NCI-H2081 (cell line): Measurements from ENCODE around the gene VAMP8.
A peak's percentile ranks its signal among the peaks of the same experiment; 100 is the strongest.
"Not testable (repeated sequence)": the region's sequence is repeated elsewhere in the genome, so short reads cannot be mapped to it uniquely, and the experiment has no call there.

ENCODE experiments used
- DNase-seq, 2 experiments: peaks; one replicate each; lab custom pipeline; 2025; lab: John Stamatoyannopoulos, UW

VAMP8 gene

DNA sequence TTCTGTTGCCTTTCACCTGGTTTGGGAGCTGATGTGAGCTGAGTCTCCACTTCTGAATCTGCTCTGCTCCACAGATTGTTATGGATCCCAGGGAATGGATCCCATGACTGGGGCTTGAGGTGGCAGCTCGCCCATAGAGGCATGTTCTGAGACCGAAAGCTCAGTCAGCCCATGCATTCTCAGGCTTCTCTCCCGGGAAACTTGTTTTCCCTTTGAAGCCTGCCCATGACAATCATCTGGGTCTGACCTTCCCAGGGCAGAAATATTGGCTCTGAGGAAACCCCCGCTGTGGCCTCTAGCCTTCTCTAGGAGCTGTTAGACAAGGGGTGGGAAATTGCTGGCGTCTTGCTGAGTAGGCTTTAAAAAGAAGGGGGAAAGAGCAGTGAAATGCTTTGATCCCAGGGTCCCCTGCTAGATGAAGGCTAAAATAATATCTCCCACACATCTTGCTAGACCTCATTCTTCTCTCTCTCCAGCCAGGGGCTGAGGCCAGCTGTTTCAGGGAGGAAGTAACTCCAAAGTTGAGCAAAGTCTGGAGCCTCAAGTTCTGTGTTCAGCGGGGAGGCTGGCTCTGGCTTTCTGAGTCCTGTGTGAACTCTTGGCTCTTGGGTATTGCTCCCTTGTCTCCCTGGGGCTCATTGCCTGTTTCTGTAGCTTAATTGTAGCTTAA, 2.0 kb downstream of the VAMP8 start:
- no peak for DNase-seq

DNA sequence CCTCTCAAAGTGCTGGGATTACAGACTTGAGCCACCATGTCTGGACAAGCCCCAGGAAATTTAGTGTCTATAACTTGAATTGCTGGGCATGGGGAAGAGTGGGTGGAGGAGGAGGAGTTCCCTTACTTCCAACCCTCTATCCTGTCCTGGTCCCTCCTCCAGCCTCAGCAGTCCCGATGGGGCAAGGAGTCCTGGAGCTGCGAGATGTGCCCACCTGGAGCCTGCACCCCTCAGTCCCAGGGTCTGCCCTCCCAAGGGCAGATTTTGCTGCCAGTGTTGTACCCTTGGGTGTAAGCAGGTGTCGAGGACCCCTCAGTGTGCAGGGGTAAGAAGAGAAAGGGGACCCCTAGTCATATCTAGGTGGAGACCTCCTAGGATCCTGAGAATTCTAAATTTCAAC, 2.8 kb downstream of the VAMP8 start:
- no peak for DNase-seq

DNA sequence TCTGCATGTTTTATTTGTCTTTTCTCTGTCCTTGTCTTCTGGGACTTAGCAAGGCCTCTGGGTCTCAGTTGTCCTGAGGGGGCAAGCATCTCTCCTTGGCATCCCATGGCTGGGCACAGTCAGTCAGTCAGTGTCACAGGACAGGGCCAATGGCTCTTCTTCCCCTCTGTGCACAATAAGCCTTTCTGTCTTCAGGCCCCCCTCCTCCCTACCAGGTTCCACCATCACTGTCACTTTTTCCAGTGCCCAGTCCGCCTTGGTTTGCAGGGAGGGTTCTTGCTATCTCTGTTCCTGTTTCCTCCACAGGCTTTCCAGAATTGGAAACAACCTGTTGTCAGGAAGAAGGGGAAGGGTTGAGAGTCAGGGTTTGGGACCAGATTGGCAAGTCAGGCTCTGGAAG, 5.1 kb downstream of the VAMP8 start:
- DNase-seq, result no peak

DNA sequence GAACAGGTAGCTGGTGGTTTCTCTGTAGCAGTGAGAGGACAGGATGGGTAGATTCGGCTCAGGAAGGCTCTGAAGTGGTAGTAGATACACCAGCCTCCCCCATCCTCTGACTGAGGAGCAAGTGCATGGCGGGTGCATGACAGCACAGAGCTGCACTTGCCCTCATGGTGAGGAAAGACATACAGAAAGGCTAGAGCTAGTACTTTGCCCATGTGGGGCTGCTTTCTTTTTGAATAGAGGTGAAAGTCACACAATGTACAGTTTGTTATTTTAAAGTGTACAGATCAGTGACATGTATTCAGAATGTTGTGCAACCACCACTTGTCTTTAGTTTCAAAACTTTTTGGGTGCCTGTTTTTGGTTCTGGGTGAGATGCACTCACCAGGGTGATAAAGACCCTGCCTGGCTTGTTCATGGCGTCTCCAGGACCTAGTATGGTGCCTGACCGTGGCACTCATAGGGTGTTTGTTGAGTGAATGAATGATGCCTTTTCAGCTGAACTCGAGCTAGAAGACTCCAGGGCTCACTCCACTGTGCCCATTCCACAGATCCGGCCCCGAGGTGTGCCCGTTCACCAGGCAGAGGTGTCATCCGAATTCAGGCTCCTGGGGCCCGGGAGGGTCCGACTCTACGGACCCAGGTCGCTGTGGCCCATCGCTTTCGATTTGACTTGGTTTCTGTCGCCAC, 6.4 kb downstream of the VAMP8 start:
- no peak for DNase-seq

DNA sequence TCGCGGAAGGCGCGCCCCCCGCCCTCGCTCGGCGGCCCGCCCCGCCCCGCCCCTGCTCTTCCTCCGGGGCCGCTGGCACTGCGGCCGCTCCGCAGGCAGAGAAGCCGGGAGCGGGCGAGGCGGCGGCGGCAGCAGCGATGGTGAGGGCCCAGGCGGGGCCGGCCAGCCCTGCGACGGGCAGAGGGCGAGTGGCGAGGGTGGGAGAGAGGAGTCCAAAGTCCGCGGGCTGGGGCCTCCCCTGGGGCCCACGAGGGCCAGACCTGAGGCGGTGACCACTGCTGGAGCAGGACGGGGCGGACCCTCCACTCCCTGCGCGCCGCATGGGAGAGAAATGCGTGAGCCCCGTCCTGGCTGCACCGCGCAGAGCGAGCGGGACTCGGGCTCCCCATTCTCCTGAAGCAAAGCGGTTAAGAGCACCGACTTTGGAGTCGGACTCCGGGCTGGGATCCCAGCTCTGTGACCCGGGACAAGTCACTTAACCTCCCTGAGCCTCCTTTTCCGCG, 7.0 kb downstream of the VAMP8 start, which contains the start of gene VAMP5:
Gene VAMP5 (plus strand): TSS at position 78 of the 503 bp plus-strand sequence. CDS start 60 bp downstream, at position 138.
- no peak for DNase-seq

DNA sequence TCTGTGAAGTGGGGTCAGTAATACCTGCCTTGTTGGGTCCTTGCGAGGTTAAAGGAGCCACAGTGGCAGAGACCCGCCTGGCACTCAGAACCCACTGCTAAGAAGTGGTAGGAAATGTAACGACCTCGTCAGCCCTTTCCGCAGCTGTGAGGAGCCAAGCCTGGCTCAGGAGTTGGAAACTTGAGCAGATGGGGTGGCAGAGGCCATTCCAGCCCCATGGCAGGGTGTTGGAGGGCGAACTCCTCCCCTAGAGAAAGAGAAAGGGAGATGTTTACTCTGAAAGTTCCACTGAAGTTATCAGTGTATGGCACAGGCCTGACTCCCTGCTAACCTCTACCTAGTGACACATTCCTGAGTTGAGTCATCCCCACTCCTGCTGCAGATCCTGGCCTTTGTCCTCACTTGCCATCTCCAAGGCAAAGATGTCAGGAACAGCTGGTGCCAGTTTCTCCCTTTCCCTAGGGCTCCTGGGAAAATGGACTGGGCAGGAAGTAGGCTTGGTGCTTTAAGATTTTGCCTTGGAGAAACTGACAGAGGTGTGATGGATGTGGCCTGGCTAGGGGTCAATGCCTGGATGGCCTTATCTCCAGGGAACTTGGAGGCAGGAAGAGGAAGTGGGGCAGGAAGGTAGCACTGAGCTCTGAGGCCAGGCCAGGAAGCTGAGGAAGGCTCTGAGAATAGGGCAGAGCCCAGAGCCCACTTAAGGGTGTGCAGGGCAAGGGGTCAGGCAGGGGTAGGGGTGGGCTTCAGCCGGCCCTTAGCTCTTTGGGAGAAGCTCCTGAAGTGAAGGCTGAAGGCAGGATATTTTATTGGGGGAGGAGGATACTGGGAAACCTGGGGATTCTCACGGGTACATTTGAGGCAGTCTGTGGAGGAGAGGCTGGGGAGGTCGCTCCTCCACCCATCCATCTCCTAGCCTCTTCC, 7.7 kb downstream of the VAMP8 start:
- no peak for DNase-seq

DNA sequence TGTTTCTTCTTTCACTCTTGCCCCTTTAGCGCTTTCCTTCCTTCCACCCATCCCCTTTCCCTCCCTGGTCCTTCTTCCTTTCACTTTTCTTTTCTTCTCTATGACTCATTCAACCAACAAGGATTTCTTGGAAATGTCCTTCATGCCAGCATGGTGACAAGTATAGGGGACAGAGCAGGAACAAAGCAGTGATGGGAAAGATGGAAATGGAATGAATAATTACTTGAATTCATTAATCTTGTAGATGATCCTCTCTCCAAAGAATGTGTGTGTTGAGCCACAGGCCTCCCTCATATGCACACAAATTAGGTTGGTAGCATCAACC, 8.4 kb downstream of the VAMP8 start:
- no peak for DNase-seq

DNA sequence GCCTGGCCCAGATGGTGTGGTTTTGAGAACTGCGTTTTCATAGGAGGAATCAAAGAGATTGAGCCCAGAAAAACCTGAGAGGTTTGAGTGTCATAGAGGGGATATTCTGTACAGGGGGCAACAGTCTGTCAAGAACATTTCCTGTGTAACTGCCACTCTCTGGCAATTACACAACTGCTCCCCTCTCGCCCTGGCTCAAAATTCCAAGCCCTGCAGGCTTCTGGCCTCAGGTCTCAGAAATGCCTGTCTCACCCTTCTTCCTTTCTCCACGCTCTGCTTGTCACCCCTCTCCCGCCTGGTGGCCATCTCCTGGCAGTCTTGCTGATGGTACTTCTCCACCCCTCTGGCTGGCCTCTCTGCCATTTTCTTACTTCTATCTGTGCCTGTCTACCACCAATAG, 10.8 kb downstream of the VAMP8 start:
- no peak for DNase-seq

DNA sequence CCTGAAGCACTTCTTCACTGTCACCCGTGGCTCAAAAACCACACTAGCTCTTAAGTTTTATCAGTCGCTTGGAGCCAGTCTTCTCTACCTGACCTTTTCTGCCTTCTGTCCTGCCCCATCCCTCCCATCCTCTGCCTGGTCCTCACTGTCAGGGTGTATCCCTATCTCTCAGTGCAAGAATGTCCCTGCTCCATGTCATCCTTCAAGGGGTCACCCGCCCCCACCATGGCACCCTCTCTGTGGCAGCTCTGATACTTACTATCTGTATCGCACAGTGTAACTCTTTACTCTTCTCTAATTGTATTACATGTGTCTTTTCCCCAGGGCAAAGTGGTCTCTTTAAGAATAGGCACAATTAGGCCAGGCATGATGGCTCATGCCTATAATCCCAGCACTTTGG, 11.3 kb downstream of the VAMP8 start:
- DNase-seq, result no peak

DNA sequence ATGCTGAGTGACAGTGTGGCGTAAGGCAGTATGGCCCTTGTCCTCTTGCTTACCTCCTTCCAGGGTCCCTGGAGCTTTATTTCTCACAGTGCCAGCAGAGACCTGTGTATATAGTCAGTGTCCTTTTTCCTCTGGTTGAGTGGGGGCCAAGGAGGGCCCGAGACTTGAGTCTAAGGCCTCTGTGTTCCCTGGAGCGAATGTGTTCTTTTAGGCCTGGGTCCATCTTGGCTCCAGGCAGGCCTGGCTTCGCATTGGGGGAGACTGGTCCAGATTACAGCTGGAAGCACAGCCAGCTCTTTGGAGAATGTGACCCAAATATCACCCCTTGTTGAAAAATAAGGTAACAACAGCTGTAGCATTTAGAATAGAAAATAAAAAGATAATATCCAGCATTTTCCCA, 11.8 kb downstream of the VAMP8 start:
- DNase-seq, result no peak

DNA sequence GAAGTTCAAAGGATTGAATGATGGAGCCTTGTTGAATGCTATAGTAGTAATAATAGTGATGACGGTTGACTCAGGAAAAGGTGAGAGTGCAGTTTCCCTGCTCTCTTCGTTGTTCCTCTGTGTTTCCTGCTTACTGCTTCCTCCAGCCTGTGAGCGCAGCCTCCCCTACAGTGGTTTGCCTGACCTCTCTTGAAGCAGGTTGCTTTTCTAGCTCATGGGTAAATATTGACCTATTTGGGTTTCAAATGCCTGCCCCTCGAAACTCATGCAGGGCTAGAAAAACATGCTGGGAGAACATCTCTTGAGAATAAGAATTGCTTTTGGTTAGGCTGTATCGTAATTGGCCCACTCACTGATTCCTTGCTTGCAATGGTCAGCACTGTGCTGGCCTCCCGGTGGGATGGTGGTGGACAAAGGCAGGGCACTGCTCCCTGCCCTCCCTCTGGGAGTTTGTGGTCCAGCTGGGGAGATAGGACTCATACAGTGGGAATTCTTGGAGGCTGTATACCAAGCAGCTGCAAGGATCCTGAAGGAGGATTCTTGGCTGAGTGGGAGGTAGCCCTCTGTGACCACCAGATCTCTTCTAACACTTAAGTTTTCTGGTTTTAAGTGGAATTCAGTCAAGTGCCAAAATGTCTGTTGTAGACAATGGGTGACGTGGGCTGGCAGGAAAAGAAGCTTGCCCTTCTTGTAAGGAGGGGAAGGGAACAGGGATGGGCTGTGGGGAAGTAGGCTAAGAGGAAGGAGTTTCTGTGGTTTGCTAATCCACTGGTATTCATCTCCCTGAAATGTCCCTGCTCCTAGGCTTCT, 12.8 kb downstream of the VAMP8 start:
- DNase-seq, result no peak

DNA sequence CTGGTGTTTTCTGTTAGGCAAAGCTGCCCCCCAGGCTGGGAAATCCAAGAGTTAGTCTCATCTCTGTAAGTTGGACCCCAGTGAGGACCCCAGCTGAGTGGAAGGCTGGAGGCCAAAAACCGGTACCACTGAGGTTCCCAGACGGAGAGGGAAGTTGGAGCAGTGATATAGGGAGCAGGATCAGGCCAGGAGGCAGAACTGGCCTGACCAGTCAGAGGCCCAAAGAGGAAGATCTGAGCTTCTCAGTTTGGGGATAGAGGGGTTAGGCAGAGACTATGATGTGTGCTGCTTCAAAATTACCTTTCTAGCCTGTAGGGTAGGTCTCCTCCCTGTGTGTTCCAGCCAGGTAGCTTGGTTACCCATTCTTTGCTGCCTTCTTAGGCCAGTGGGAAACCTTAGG, 13.6 kb downstream of the VAMP8 start:
- no peak for DNase-seq

DNA sequence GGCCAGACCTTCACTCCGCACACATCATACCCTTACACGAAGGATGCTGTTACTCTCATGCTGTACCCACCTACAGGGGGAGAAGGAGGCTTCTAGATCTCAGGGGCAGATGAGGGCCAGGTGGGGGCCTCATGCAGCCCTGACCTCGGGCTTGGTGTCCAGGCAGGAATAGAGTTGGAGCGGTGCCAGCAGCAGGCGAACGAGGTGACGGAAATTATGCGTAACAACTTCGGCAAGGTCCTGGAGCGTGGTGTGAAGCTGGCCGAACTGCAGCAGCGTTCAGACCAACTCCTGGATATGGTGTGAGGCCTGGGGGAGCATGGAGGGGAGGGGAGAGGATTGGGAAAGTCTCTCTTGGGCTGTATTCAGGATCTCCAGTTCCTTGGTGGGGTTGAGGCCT, 14.2 kb downstream of the VAMP8 start:
- no peak for DNase-seq

DNA sequence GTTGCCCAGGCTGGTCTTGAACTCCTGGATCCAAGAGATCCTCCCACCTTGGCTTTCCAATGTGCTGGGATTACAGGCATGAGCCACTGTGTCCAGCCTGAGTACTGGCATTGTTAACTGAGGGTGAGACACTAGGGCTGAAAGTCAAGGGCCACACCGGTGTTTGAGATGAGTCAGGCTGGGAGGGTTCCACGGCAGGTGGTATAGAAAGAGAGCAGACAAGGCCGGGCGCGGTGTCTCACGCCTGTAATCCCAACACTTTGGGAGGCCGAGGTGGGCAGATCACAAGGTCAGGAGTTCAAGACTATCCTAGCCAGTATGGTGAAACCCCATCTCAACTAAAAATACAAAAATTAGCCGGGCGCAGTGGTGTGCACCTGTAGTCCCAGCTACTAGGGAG, 14.9 kb downstream of the VAMP8 start:
- not testable (repeated sequence) for DNase-seq

DNA sequence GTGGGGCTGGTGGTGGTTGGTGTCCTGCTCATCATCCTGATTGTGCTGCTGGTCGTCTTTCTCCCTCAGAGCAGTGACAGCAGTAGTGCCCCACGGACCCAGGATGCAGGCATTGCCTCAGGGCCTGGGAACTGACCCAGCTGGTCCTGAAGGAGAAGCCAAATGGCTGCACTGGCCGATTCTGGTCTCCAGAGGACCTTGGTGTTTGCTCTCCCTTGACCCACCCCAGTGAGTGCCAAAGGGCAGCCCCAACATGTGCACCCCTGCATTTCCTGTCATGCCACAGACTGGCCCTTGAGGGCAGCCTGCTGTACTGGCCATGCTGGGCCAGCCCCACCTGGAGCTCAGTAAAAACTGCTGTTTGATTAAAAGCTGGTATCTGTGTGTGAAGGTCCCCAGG, 15.6 kb downstream of the VAMP8 start:
- DNase-seq, result no peak

DNA sequence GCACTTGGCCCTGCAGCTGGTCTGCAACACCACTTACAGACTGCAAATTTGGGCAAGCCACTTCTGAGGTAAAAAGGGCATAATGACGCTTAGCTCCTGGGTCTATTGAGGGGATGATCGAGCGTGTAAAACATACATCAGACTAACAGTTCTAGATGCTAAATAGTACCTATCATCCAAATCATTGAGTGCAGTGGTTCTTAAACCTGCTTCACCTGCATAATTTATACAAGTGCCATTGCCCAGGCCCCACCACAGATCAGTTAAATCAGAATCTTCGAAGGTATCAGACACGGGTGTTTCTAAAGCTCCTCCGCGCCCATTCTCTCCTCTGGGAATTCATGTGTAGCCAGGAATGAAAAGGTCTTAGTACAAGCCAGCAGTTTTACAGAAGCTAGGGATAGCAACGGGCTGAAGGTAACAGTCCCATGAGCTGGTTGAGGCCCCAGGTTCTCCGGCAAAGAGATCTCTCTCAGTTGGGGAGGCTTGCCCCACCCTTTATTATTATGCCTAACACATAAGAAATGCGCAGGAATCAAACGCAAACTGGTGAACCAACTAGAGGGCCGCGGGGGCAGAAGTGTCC, 17.4 kb downstream of the VAMP8 start:
- DNase-seq, result no peak

DNA sequence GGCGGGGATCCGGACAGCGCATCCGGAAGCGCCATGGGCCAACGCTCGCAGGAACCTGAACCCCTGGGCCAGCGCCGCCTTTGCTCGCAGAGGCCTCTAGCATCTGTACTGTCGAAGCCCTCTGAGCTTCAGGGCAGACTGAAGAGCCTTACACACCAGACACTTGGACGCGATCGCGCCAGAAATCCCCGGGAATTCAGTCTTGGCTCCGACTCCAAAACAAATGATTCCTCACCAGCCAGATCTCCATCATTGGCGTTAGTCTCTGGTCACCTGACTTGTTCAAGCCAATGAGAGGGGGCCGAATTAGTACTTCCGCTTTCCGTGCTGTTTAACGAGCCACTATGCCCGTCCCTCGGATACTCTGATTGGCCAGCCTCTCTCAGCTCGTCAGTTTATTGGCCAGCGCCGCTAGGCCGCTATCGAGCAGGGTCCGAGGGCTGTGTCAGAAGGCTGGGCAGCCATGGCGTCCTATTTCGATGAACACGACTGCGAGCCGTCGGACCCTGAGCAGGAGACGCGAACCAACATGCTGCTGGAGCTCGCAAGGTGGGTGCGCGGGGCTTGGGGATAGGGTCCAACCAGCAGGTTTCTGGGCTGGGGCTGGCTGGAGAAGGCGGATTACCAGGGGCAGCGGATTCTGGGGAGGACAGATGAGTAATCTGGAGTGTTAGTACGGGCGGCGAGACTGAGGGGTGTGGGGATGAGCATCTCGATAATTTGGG, 18.1 kb downstream of the VAMP8 start, which contains the start of gene RNF181:
Gene RNF181 (plus strand): TSS at position 445 of the 725 bp plus-strand sequence. CDS start 19 bp downstream, at position 464.
- DNase-seq, result peak; percentile 94 to 99

DNA sequence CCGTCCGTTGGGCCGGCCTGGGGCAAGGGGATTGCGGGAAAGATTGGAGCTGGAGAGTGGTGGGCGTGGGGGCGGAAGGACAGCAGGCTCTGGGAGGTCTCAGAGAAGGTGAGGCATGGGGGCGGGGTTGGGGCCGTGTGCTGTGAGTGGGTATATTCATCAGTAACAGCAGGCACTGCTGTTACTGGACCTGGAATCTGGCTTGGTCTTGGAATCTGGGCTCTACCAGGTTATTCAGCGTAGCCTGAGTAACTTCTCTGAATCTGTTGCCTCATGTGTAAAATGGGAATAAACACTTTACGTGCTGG, 18.6 kb downstream of the VAMP8 start:
- DNase-seq, result no peak

DNA sequence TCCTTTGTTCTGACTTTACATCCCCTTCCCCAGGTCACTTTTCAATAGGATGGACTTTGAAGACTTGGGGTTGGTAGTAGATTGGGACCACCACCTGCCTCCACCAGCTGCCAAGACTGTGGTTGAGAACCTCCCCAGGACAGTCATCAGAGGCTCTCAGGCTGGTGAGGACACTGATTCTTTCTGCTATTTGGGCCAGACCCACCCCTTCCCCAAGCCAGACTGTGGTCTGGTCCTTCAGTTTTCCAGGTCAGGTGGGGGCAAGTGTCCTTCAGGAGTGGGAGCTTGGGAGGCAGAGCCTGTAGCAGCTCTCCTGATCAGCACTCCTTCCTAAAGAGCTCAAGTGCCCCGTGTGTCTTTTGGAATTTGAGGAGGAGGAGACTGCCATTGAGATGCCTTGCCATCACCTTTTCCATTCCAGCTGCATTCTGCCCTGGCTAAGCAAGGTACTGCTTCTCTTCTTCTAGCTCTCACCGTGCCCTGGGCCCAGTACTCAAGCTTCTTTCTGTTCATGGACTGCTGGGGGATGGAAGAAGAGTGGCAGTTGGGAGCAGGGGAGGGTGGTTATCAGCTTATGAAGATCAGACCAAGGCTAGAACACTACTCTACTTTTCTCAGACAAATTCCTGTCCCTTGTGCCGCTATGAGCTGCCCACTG, 19.2 kb downstream of the VAMP8 start:
- no peak for DNase-seq

DNA sequence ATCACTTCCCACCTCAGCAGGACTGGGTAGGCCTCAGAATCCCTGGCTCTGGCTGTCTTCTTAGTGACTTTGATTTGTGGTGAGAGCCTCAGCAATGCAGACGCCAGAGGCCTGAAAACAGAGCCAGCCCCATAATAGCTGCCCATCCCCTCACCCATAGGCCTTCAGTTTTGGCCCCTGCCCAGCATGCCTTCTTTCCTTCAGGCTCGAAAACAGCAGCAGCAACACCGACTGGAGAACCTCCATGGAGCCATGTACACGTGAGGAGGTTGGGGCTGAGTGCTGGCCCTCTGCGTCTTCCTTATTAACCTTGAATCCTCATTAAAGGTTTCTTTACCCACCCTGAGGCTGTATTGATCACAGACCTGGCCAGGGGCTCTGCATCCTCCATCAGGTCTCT, 19.9 kb downstream of the VAMP8 start:
- DNase-seq, result no peak
